ENCODE measurements around the gene MAML3. TPM values are rescaled to one million over a fixed set of nuclear protein-coding genes. Genes with fewer than 3 reads are reported as not detected.

MAML3 gene
- polyA plus RNA-seq, 1 donor (not counting 4 experiments of a cell fraction or from before 2014, with no cell fraction given) = 0.68 TPM

DNA sequence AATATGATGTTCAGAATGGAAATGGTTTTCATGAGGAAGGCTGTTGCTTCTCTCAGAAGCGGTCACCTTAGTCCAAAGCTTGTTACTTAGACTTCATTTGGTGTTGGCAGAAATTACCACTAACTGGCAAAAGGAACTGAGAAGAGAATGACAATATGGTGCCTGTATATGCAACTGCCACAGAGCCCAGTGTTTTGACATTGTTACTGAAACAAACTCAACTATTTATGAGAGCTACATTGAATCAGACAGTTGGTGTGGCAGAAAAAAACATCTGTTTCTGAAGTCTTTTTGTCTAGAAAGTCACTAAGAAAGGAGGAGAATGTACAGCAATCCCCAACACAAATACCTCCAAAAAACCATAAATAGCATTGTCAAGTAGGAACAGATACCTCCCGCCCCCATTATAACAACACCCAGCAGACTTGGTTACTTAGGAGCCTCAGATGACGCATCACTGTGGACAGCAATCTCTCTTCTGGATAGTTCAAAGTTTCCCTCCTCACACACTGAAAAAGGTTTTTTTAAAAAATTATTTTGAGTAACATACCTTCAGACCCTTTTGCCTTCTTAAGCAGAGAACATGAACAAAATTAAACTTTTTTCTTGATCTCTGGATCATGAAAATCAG is 92.2 kb downstream of the MAML3 start:
- H3K9me3 ChIP-seq (ENCODE audit: control insufficient read depth, low read depth, low read length) = no peaks in the 10 kb centered on the region
- TF ChIP-seq CTCF (optimal IDR thresholded peaks at IDR 0.05 in 1 of 3, IDR thresholded peaks at IDR 0.05 in 1 of 3, conservative IDR thresholded peaks at IDR 0.05 in 1 of 3; ENCODE audit: extremely low read depth in 1 of 3, insufficient read depth in 2 of 3, low read length in 3 of 3) (no peak), EZH2 (IDR thresholded peaks at IDR 0.05; ENCODE audit: low read length) (no peak)
- H3K9ac ChIP-seq (ENCODE audit: control insufficient read depth, extremely low read depth, insufficient read depth, low read length) = no peak overlapping the region
- DNase-seq (ENCODE audit: low read depth, low spot score) (no peak), FAIRE-seq (no peak)
- no peak overlapping the region for H2AFZ ChIP-seq (ENCODE audit: control insufficient read depth, low read length)
- no peaks in the 10 kb centered on the region for H3K4me1 ChIP-seq (ENCODE audit: control insufficient read depth, extremely low read depth, insufficient read depth, low read length)
- H4K20me1 ChIP-seq (ENCODE audit: control insufficient read depth, extremely low read depth, insufficient read depth, low read length) = no peaks in the 10 kb centered on the region
- H3K27me3 ChIP-seq (ENCODE audit: control insufficient read depth, extremely low read depth, insufficient read depth, low read length) = no peaks in the 10 kb centered on the region
- H3K79me2 ChIP-seq (ENCODE audit: control insufficient read depth, insufficient read depth, low read length) = no peaks in the 10 kb centered on the region
- no peaks in the 10 kb centered on the region for H3K9me1 ChIP-seq (ENCODE audit: control insufficient read depth, extremely low read depth, insufficient read depth, low read length)
- H3K36me3 ChIP-seq (ENCODE audit: control insufficient read depth in 2 of 2, extremely low read depth in 1 of 2, insufficient read depth in 2 of 2, low read length in 2 of 2) = no peaks in the 10 kb centered on the region
- no peak overlapping the region for H3K27ac ChIP-seq (ENCODE audit: control insufficient read depth, insufficient read depth, low read length)
- no peak overlapping the region for H3K4me2 ChIP-seq (ENCODE audit: control insufficient read depth, extremely low read depth, insufficient read depth, low read depth, low read length)
- dilution Hi-C loops (cut with MboI; ENCODE audit: extremely low pct_ligation_motif_present, low sequenced_read_pairs) = no loop called here
- no peak overlapping the region for H3K4me3 ChIP-seq (ENCODE audit: control insufficient read depth in 2 of 3, extremely low read depth in 1 of 3, insufficient read depth in 2 of 3, low read depth in 1 of 3, low read length in 3 of 3)

DNA sequence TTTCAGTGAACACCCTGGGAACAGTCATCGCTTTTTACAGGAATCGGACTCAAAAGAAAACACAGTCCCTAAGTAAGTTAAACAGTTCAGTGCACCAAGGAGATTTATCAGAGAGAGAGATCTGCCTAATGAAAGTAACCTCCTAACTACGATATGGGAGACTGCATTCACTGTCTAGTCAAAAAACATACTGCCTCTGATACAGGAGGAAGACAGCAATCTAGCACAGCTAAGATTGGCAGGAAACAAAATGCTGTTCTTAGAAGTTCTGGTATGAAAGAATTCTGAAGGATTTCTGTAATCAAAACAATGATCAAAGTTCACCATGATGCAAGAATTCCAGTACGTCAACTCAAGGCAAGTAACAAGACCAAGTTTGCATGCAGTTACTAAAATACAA is 92.8 kb downstream of the MAML3 start:
- FAIRE-seq = no peak
- no peak overlapping the region for H3K27ac ChIP-seq (ENCODE audit: control insufficient read depth, insufficient read depth, low read length)
- no peaks in the 10 kb centered on the region for H3K4me1 ChIP-seq (ENCODE audit: control insufficient read depth, extremely low read depth, insufficient read depth, low read length)
- H3K4me3 ChIP-seq (ENCODE audit: control insufficient read depth in 2 of 3, extremely low read depth in 1 of 3, insufficient read depth in 2 of 3, low read depth in 1 of 3, low read length in 3 of 3) = no peak overlapping the region
- no peak overlapping the region for H2AFZ ChIP-seq (ENCODE audit: control insufficient read depth, low read length)
- DNase-seq (ENCODE audit: low read depth, low spot score) = no peak
- no peaks in the 10 kb centered on the region for H4K20me1 ChIP-seq (ENCODE audit: control insufficient read depth, extremely low read depth, insufficient read depth, low read length)
- no peaks in the 10 kb centered on the region for H3K9me1 ChIP-seq (ENCODE audit: control insufficient read depth, extremely low read depth, insufficient read depth, low read length)
- H3K36me3 ChIP-seq (ENCODE audit: control insufficient read depth in 2 of 2, extremely low read depth in 1 of 2, insufficient read depth in 2 of 2, low read length in 2 of 2) = no peaks in the 10 kb centered on the region
- no peaks in the 10 kb centered on the region for H3K27me3 ChIP-seq (ENCODE audit: control insufficient read depth, extremely low read depth, insufficient read depth, low read length)
- H3K79me2 ChIP-seq (ENCODE audit: control insufficient read depth, insufficient read depth, low read length) = no peaks in the 10 kb centered on the region
- H3K4me2 ChIP-seq (ENCODE audit: control insufficient read depth, extremely low read depth, insufficient read depth, low read depth, low read length) = no peak overlapping the region
- no peak for TF ChIP-seq CTCF (optimal IDR thresholded peaks at IDR 0.05 in 1 of 3, IDR thresholded peaks at IDR 0.05 in 1 of 3, conservative IDR thresholded peaks at IDR 0.05 in 1 of 3; ENCODE audit: extremely low read depth in 1 of 3, insufficient read depth in 2 of 3, low read length in 3 of 3)
- no peak for TF ChIP-seq EZH2 (IDR thresholded peaks at IDR 0.05; ENCODE audit: low read length)
- no peaks in the 10 kb centered on the region for H3K9me3 ChIP-seq (ENCODE audit: control insufficient read depth, low read depth, low read length)
- no peak overlapping the region for H3K9ac ChIP-seq (ENCODE audit: control insufficient read depth, extremely low read depth, insufficient read depth, low read length)
- dilution Hi-C loops (cut with MboI; ENCODE audit: extremely low pct_ligation_motif_present, low sequenced_read_pairs) = no loop called here
